H9 (cell line): ENCODE measurements around the gene NGFR. TPM values are rescaled to one million over a fixed set of nuclear protein-coding genes. Genes with fewer than 3 reads are reported as not detected.
A peak's percentile ranks its signal among the peaks of the same experiment; 100 is the strongest.

Source experiments
- DNase-seq: peaks from one replicate; pipeline ENCODE4 v3.0.0-alpha.2; 2017
- H2AFZ ChIP-seq: one replicate; pipeline ENCODE4 v1.6.1; 2013; ENCODE audit warnings: mild to moderate bottlenecking, low read length, control low read depth, moderate library complexity
- H2AK5ac ChIP-seq: 2 replicates; pipeline ENCODE4 v1.6.1; 2013; ENCODE audit warnings: low read length, control low read depth, mixed read lengths; ENCODE audit not compliant: insufficient read length
- H2BK120ac ChIP-seq: one replicate; pipeline ENCODE4 v1.6.1; 2013; ENCODE audit warnings: low read depth, mild to moderate bottlenecking, low read length, control low read depth, inconsistent platforms; ENCODE audit not compliant: poor library complexity, severe bottlenecking
- H2BK12ac ChIP-seq: 2 replicates; pipeline ENCODE4 v1.6.1; 2013; ENCODE audit warnings: low read length, control low read depth, mixed read lengths, low read depth; ENCODE audit not compliant: insufficient read length
- H2BK15ac ChIP-seq: 2 replicates; pipeline ENCODE4 v1.6.1; 2013; ENCODE audit warnings: low read depth, low read length, control low read depth
- H2BK20ac ChIP-seq: one replicate; pipeline ENCODE4 v1.6.1; 2013; ENCODE audit warnings: low read depth, mild to moderate bottlenecking, low read length, control low read depth, inconsistent platforms; ENCODE audit not compliant: poor library complexity, severe bottlenecking
- H2BK5ac ChIP-seq: 2 replicates; pipeline ENCODE4 v1.6.1; 2013; ENCODE audit warnings: low read length, control low read depth, mixed read lengths; ENCODE audit not compliant: insufficient read length
- H3K14ac ChIP-seq: 2 replicates; pipeline ENCODE4 v1.6.1; 2013; ENCODE audit warnings: low read length, control low read depth; ENCODE audit not compliant: insufficient read depth
- H3K18ac ChIP-seq: 2 replicates; pipeline ENCODE4 v1.6.1; 2013; ENCODE audit warnings: low read depth, mild to moderate bottlenecking, mixed read lengths, low read length, control low read depth; ENCODE audit not compliant: insufficient read length
- H3K23ac ChIP-seq: 2 replicates; pipeline ENCODE4 v1.6.1; 2013; ENCODE audit warnings: low read length, control low read depth, mixed read lengths, low read depth; ENCODE audit not compliant: insufficient read length
- H3K23me2 ChIP-seq: 2 replicates; pipeline ENCODE4 v1.6.1; 2013; ENCODE audit warnings: low read depth, mild to moderate bottlenecking, mixed read lengths, low read length, control low read depth; ENCODE audit not compliant: insufficient read length, poor library complexity, severe bottlenecking
- H3K27ac ChIP-seq: 2 replicates; pipeline ENCODE4 v1.5.1; 2013; ENCODE audit warnings: low read length, control low read depth, mixed read lengths, low read depth; ENCODE audit not compliant: insufficient read length
- H3K27me3 ChIP-seq: 2 replicates; pipeline ENCODE4 v1.6.1; 2013; ENCODE audit warnings: low read length, control low read depth, inconsistent platforms; ENCODE audit not compliant: insufficient read depth
- H3K4ac ChIP-seq: 2 replicates; pipeline ENCODE4 v1.6.1; 2013; ENCODE audit warnings: low read depth, mild to moderate bottlenecking, control low read depth, inconsistent platforms, low read length, moderate library complexity
- H3K4me1 ChIP-seq: 2 replicates; pipeline ENCODE4 v1.6.1; 2013; ENCODE audit warnings: low read length, control low read depth, inconsistent platforms; ENCODE audit not compliant: insufficient read depth
- H3K4me2 ChIP-seq: 2 replicates; pipeline ENCODE4 v1.6.1; 2013; ENCODE audit warnings: low read length, control low read depth, mixed read lengths; ENCODE audit not compliant: insufficient read length, insufficient read depth
- H3K56ac ChIP-seq: 2 replicates; pipeline ENCODE4 v1.6.1; 2013; ENCODE audit warnings: low read depth, mild to moderate bottlenecking, mixed read lengths, low read length, control low read depth; ENCODE audit not compliant: insufficient read length
- H3K79me1 ChIP-seq: 2 replicates; pipeline ENCODE4 v1.6.1; 2013; ENCODE audit warnings: low read depth, mild to moderate bottlenecking, moderate library complexity, low read length, control low read depth, inconsistent platforms; ENCODE audit not compliant: insufficient read depth, poor library complexity, severe bottlenecking
- H3K79me2 ChIP-seq: 2 replicates; pipeline ENCODE4 v1.6.1; 2013; ENCODE audit warnings: low read length, control low read depth, inconsistent platforms; ENCODE audit not compliant: insufficient read depth
- H3K9ac ChIP-seq: 2 replicates; pipeline ENCODE4 v1.6.1; 2013; ENCODE audit warnings: low read length, control low read depth, mixed read lengths; ENCODE audit not compliant: insufficient read length; ENCODE audit errors: extremely low read depth
- H3K9me3 ChIP-seq: one replicate; pipeline ENCODE4 v1.6.1; 2013; ENCODE audit warnings: low read depth, low read length, inconsistent platforms; ENCODE audit not compliant: control insufficient read depth
- H3T11ph ChIP-seq: one replicate; pipeline ENCODE4 v1.6.1; 2013; ENCODE audit warnings: mild to moderate bottlenecking, low read length, control low read depth, inconsistent platforms
- H4K20me1 ChIP-seq: one replicate; pipeline ENCODE4 v1.6.1; 2013; ENCODE audit not compliant: control insufficient read depth, insufficient read length, insufficient read depth
- H4K5ac ChIP-seq: 2 replicates; pipeline ENCODE4 v1.6.1; 2013; ENCODE audit warnings: low read depth, mild to moderate bottlenecking, mixed read lengths, low read length, control low read depth; ENCODE audit not compliant: insufficient read length
- H4K8ac ChIP-seq: replicated peaks from 2 replicates; pipeline ENCODE4 v1.6.1; 2013; ENCODE audit warnings: low read length, control low read depth, mixed read lengths, low read depth; ENCODE audit not compliant: insufficient read length
- H4K91ac ChIP-seq: 2 replicates; pipeline ENCODE4 v1.6.1; 2013; ENCODE audit warnings: low read depth, mild to moderate bottlenecking, moderate library complexity, mixed read lengths, low read length, control low read depth; ENCODE audit not compliant: insufficient read length
- H3K27ac Mint-ChIP-seq, 3 experiments: 2 replicates in 2 of 3; 3 replicates in 1 of 3; pipeline ENCODE4 v1.8.0; 2020 to 2021; ENCODE audit warnings: mixed read lengths in 3 of 3, mild to moderate bottlenecking in 1 of 3, moderate library complexity in 1 of 3
- H3K27me3 Mint-ChIP-seq: 2 replicates; pipeline ENCODE4 v1.8.0; 2021; ENCODE audit warnings: low read depth, mild to moderate bottlenecking, moderate library complexity, mixed read lengths
- H3K36me3 Mint-ChIP-seq, 3 experiments: 2 replicates in 2 of 3; 3 replicates in 1 of 3; pipeline ENCODE4 v1.8.0; 2020 to 2021; ENCODE audit warnings: low read depth in 3 of 3, mixed read lengths in 3 of 3; ENCODE audit not compliant: insufficient read depth in 1 of 3
- H3K4me1 Mint-ChIP-seq, 2 experiments: 2 replicates each; pipeline ENCODE4 v1.8.0; 2020; ENCODE audit warnings: mixed read lengths in 2 of 2
- H3K4me3 Mint-ChIP-seq, 2 experiments: 2 replicates in 1 of 2; 3 replicates in 1 of 2; pipeline ENCODE4 v1.8.0; 2020 to 2021; ENCODE audit warnings: mild to moderate bottlenecking in 2 of 2, mixed read lengths in 2 of 2, moderate library complexity in 1 of 2
- H3K9me3 Mint-ChIP-seq, 2 experiments: 2 replicates in 1 of 2; 3 replicates in 1 of 2; pipeline ENCODE4 v1.8.0; 2020; ENCODE audit warnings: mild to moderate bottlenecking in 2 of 2, mixed read lengths in 2 of 2, moderate library complexity in 1 of 2
- WGBS: extraction: QIAGEN DNeasy Blood & Tissue Kit; methylation state at CpG from one replicate; pipeline ENCODE4 v1.1.7; 2013; ENCODE audit warnings: missing lambda C conversion rate, low lambda C conversion rate, mixed read lengths; ENCODE audit not compliant: insufficient read length; ENCODE audit errors: extremely low coverage; 5-methylcytosine and 5-hydroxymethylcytosine counted together
- total RNA-seq: library from RNA; stranded (reverse); gene quantifications from 2 replicates; pipeline ENCODE4 v1.2.1, GENCODE V29; 2021
- TF ChIP-seq, protein P1 (sequence below): fragments of 200-600 bp; sonication (generic); conservative IDR thresholded peaks from 3 replicates; pipeline ENCODE4 v1.8.0; 2021; ENCODE audit warnings: antibody characterized with exemption, mild to moderate bottlenecking

NGFR gene
- total RNA-seq, 1 experiment from 2014 or later = 9.6 TPM

DNA sequence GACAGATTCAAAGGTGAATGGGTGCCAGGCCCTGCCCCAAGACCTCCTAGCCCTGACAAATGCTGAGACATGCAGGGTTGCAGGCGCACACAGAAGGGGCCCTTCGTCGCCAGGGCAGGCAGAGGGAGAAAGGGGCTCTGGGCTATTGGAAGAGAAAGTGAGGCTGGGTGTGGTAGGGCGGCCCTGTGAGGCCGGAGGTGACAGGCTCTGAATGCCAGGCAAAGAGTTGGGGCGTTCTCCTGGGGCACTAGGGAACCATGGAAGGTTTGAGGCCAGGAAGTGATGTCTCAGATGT, 54.2 kb downstream of the NGFR start:
- Mint-ChIP-seq H3K36me3 (no peaks in the 10 kb centered on the region), H3K4me1 (peaks cover 35 to 37% of the 10 kb centered on the region in 2 experiments), H3K27me3 (peaks cover 9% of the 10 kb centered on the region), H3K4me3 (no peak overlapping the region), H3K27ac (peak overlapping the region in 1 of 3 experiments; percentile 62; a peak in 2 of 7 replicates), H3K9me3 (no peaks in the 10 kb centered on the region)
- Histone ChIP-seq H2BK12ac (no peak overlapping the region), H2BK120ac (no peak overlapping the region), H3K23ac (no peak overlapping the region), H3K56ac (no peak overlapping the region), H3K14ac (no peak overlapping the region), H3K18ac (no peak overlapping the region), H3K27ac (no peak overlapping the region), H2BK20ac (no peak overlapping the region), H2AFZ (no peak overlapping the region), H4K5ac (no peak overlapping the region), H3K27me3 (no peaks in the 10 kb centered on the region), H3T11ph (no peak overlapping the region), H3K4me1 (no peaks in the 10 kb centered on the region), H3K23me2 (no peaks in the 10 kb centered on the region), H4K91ac (no peak overlapping the region), H3K79me2 (no peaks in the 10 kb centered on the region), H2AK5ac (no peak overlapping the region), H3K4ac (no peak overlapping the region), H2BK5ac (no peak overlapping the region), H3K9me3 (no peaks in the 10 kb centered on the region), H2BK15ac (no peak overlapping the region), H3K9ac (no peak overlapping the region), H4K20me1 (no peaks in the 10 kb centered on the region), H3K79me1 (no peaks in the 10 kb centered on the region), H4K8ac (no peak overlapping the region), H3K4me2 (no peak overlapping the region)
- WGBS = no CpG with 5 or more reads among the region's 6 CpGs
- TF ChIP-seq, protein P1, sequence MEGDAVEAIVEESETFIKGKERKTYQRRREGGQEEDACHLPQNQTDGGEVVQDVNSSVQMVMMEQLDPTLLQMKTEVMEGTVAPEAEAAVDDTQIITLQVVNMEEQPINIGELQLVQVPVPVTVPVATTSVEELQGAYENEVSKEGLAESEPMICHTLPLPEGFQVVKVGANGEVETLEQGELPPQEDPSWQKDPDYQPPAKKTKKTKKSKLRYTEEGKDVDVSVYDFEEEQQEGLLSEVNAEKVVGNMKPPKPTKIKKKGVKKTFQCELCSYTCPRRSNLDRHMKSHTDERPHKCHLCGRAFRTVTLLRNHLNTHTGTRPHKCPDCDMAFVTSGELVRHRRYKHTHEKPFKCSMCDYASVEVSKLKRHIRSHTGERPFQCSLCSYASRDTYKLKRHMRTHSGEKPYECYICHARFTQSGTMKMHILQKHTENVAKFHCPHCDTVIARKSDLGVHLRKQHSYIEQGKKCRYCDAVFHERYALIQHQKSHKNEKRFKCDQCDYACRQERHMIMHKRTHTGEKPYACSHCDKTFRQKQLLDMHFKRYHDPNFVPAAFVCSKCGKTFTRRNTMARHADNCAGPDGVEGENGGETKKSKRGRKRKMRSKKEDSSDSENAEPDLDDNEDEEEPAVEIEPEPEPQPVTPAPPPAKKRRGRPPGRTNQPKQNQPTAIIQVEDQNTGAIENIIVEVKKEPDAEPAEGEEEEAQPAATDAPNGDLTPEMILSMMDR = no peak
- no peak for DNase-seq
